Heart right ventricle (tissue), 16 donors: Measurements from ENCODE around the gene PPM1N. TPM values are rescaled to one million over a fixed set of nuclear protein-coding genes. Genes with fewer than 3 reads are reported as not detected.

Experiments
- ATAC-seq, 8 donors: fragments of 200-7000 bp; cut with Tn5 transposase; one replicate each; pipeline ENCODE4 v1.9.1; 2020; ENCODE audit warnings: mild to moderate bottlenecking in 8 of 8, moderate library complexity in 8 of 8, moderate number of reproducible peaks in 1 of 8
- DNase-seq, 2 donors: peaks; one replicate each; pipeline ENCODE4 v3.0.0-alpha.2; 2020
- H3K27ac ChIP-seq, 10 donors: fragments of 200-600 bp; sonication (generic) in 2 of 10; one replicate each; pipeline versions ENCODE4 v1.5.0 to v1.8.0; 2020 to 2022; ENCODE audit warnings: mild to moderate bottlenecking in 3 of 10
- H3K27me3 ChIP-seq, 7 donors: fragments of 200-600 bp; one replicate each; pipeline ENCODE4 v1.8.0; 2021 to 2022; ENCODE audit warnings: mild to moderate bottlenecking in 2 of 7
- H3K36me3 ChIP-seq, 9 donors: fragments of 200-600 bp; sonication (generic) in 1 of 9; one replicate each; pipeline versions ENCODE4 v1.5.0 to v1.8.0; 2020 to 2022; ENCODE audit warnings: mild to moderate bottlenecking in 2 of 9
- H3K4me1 ChIP-seq, 9 donors: fragments of 200-600 bp; sonication (generic) in 1 of 9; one replicate each; pipeline versions ENCODE4 v1.5.0 to v1.8.0; 2020 to 2022; ENCODE audit warnings: mild to moderate bottlenecking in 4 of 9
- H3K4me3 ChIP-seq, 10 donors: fragments of 200-600 bp; sonication (generic) in 2 of 10; one replicate each; pipeline versions ENCODE4 v1.5.0 to v1.8.0; 2020 to 2022; ENCODE audit warnings: mild to moderate bottlenecking in 7 of 10, moderate library complexity in 2 of 10
- H3K9me3 ChIP-seq, 11 donors: fragments of 200-600 bp in 10 of 11; sonication (generic) in 2 of 11; one replicate each; pipeline versions ENCODE4 v1.5.0 to v1.8.0; 2013 to 2022; ENCODE audit warnings: mild to moderate bottlenecking in 2 of 11, control low read depth in 1 of 11, moderate library complexity in 1 of 11
- WGBS, 2 donors: extraction: QIAGEN DNeasy Blood & Tissue Kit; methylation state at CpG; one replicate each; pipeline ENCODE4 v1.1.7; 2013; ENCODE audit warnings: inconsistent platforms in 1 of 2; 5-methylcytosine and 5-hydroxymethylcytosine counted together
- intact Hi-C, 10 donors: fragments of 100-400 bp; cut with DNase I; formaldehyde crosslinking; loops; one replicate each; pipeline versions ENCODE4 v1.11.1 to v1.14.2; 2022
- polyA plus RNA-seq, 2 donors: library from polyadenylated mRNA; stranded (reverse); fragments of 200-250 nt; gene quantifications; one replicate each; pipeline ENCODE4 v1.2.3, GENCODE V29; 2013
- total RNA-seq, 10 donors: library from RNA; stranded (reverse); fragmentation: NEBNext Ultra II Directional in 3 of 10; extraction: Animal tissue kit (Norgen Biotek cat#: 25700) in 3 of 10; gene quantifications; one replicate each; pipeline versions ENCODE4 v1.2.1 to v1.2.4, GENCODE V29; 2021 to 2023
- TF ChIP-seq, protein P1 (sequence below), 9 donors: fragments of 200-600 bp; sonication (generic) in 2 of 9; IDR thresholded peaks; one replicate each; pipeline versions ENCODE4 v1.5.0 to v1.8.0; 2021 to 2022; ENCODE audit warnings: antibody characterized with exemption in 9 of 9, mild to moderate bottlenecking in 5 of 9, moderate library complexity in 1 of 9
- donor health status: Arrhythmogenic right ventricular cardiomyopathy.
- donor health status: ischemic (EF 13 %, LVEDD 7.1; RV severe dilation, severe dysfunction).
- donor health status: healthy with polysubstance abuse.
- donor health status: DM: no; HTN: yes; CAD: no.
- donor health status: DM: no; HTN: no; CAD: no.
- donor health status: ischemic (EF 25% LVEDD 6.9; RV normal size, moderate dysfunction).
- donor health status: ischemic (EF 25% LVEDD 5.7; RV mildly dilated, moderate dysfunction).
- donor health status: healthy.
- donor health status: DM: yes; HTN: yes; CAD: no.
- donor health status: Ischemic cardiomyopathy.
- donor health status: ischemic (EF 35%, LVEDD 5.7; RV mildly dilated, moderate dysfunction).
- donor health status: nonischemic (EF 11% LVEDD 7.7; RV severe dilation, severe dysfunction).
- donor health status: DM: yes; HTN: yes; CAD: no.
- donor health status: PGD.
- donor health status: ischemic (EF 29% LVEDD 5.4; RV normal size, mild dysfunction).
- donor health status: nonischemic (EF 23%, LVEDD 6.1; RV moderate dilation, normal function).

The PPM1N gene
- total and polyA plus RNA-seq, 12 donors: 0.32 to 3.6 (median 0.57) TPM; not detected in 5

DNA sequence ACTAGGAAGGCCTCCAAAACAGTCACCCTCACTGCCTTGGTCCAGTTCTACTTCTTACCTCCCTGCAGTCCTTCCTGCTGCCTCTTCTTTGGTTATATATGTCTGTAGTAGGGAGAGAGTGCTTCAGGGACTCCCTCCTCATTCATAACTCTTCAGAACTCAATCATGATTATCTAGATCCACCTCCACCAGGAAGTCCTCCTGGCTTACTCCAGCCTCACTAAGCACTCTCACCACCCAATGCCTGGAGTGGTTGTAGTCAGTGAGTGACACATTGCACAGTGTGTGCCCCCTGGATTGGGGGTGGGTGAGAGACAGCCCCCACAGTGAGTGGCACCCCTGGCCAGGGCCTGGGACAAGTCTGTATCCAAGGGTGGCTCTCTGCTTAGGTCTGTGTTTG, 40.5 kb upstream of the PPM1N start:
- TF ChIP-seq, protein P1, sequence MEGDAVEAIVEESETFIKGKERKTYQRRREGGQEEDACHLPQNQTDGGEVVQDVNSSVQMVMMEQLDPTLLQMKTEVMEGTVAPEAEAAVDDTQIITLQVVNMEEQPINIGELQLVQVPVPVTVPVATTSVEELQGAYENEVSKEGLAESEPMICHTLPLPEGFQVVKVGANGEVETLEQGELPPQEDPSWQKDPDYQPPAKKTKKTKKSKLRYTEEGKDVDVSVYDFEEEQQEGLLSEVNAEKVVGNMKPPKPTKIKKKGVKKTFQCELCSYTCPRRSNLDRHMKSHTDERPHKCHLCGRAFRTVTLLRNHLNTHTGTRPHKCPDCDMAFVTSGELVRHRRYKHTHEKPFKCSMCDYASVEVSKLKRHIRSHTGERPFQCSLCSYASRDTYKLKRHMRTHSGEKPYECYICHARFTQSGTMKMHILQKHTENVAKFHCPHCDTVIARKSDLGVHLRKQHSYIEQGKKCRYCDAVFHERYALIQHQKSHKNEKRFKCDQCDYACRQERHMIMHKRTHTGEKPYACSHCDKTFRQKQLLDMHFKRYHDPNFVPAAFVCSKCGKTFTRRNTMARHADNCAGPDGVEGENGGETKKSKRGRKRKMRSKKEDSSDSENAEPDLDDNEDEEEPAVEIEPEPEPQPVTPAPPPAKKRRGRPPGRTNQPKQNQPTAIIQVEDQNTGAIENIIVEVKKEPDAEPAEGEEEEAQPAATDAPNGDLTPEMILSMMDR (IDR thresholded peaks at IDR 0.05): no peak
- intact Hi-C loops: no loop called here
- no peak for DNase-seq

DNA sequence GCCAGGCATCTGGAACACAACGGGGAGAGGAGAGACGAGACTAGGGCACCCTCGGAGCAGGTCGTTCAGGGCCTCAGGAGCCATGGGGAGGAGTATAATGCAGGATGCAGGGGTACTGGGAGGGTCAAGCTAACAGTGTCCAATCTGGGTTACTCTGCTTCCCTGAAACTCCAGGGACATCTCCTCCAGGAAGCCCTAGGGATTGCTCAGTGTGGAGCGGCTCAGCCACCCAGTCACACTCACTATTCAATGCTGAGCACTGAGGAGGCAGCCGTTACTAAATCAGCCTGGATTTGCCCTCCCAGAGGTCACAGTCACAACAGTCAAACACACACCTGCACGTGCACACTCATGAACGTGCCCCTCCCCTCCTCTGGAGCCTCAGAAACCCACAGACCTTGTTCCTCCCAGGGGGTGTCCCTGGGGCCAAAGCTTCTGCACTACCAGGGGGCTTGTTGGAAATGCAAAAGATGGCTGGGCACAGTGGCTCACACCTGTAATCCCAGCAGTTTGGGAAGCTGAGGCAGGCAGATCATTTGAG, 37.4 kb upstream of the PPM1N start:
- TF ChIP-seq, protein P1 (IDR thresholded peaks at IDR 0.05): no peak
- no peaks in the 10 kb centered on the region for H3K36me3 ChIP-seq
- no peak overlapping the region for H3K4me3 ChIP-seq
- H3K27ac ChIP-seq: no peak overlapping the region
- WGBS, 2 donors: 48 to 52% methylated on average over 8 of the region's 8 CpGs
- DNase-seq (no peak), ATAC-seq (no peak)
- no peaks in the 10 kb centered on the region for H3K9me3 ChIP-seq
- peaks cover 2 to 10% (median 6%) of the 10 kb centered on the region in 9 donors for H3K4me1 ChIP-seq
- intact Hi-C loops: no loop called here
- no peaks in the 10 kb centered on the region for H3K27me3 ChIP-seq

More for the DNA sequence above, 40.5 kb upstream of the PPM1N start:
- peaks cover 3 to 36% (median 15%) of the 10 kb centered on the region in 9 donors for H3K4me1 ChIP-seq
- H3K36me3 ChIP-seq: no peaks in the 10 kb centered on the region
- no peak for ATAC-seq
- H3K4me3 ChIP-seq: no peak overlapping the region
- no peak overlapping the region for H3K27ac ChIP-seq
- H3K27me3 ChIP-seq: no peaks in the 10 kb centered on the region
- no peaks in the 10 kb centered on the region for H3K9me3 ChIP-seq

DNA sequence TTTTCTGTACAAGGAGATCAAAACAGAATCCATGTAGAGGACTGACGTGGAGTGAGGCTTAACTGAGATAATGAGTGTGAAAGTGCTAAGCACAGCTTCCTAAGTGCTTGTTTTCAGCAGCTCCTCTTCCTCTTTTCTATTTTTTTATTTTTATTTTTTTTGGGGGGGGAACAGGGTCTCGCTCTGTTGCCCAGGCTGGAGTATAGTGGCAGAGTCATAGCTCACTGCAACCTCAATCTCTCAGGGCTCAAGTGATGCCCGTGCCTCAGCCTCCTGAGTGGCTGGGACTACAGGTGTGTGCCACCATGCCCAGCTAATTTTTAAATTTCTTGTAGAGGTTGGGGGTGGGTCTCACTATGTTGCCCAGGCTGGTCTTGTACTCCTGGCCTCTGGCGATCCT, 36.1 kb upstream of the PPM1N start:
- intact Hi-C loops: no loop called here
- TF ChIP-seq, protein P1 (IDR thresholded peaks at IDR 0.05): no peak
- 66 to 71% methylated on average over 4 of the region's 4 CpGs for WGBS, 2 donors

DNA sequence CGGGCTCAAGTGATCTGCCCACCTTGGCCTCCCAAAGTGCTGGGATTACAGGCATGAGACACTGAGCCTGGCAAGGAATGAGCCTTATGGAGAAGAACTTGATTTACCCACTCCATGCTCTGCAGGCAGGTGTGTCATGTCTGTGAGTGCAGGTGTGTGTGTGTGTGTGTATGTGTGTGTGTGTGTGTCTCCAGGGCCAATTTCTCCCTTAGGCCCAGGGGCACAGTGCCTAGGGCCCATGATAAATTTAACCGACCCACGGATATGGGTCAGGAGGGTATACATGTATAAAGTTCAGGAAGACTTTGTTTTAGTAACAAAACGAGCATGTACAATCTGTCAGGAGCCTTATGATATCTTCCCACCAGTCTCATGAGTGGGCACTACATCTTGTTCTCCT, 35.0 kb upstream of the PPM1N start:
- ATAC-seq (no peak), DNase-seq (no peak)
- Histone ChIP-seq H3K4me3 (no peak overlapping the region), H3K4me1 (peaks cover 2 to 15% (median 10%) of the 10 kb centered on the region in 9 donors), H3K27ac (no peak overlapping the region), H3K27me3 (no peaks in the 10 kb centered on the region), H3K36me3 (no peaks in the 10 kb centered on the region), H3K9me3 (no peaks in the 10 kb centered on the region)
- intact Hi-C loops: no loop called here
- 77 to 78% methylated on average over 4 of the region's 4 CpGs for WGBS, 2 donors
- TF ChIP-seq, protein P1 (IDR thresholded peaks at IDR 0.05): no peak

More for the DNA sequence above, 36.1 kb upstream of the PPM1N start:
- H3K9me3 ChIP-seq: no peaks in the 10 kb centered on the region
- DNase-seq: no peak
- no peaks in the 10 kb centered on the region for H3K27me3 ChIP-seq
- H3K27ac ChIP-seq: no peak overlapping the region
- no peak overlapping the region for H3K4me3 ChIP-seq
- H3K36me3 ChIP-seq: no peaks in the 10 kb centered on the region
- ATAC-seq: no peak
- peaks cover 0 to 6% (median 3%) of the 10 kb centered on the region in 9 donors for H3K4me1 ChIP-seq
